Globus pallidus (tissue), 1 donor: ENCODE data around the gene PLAC9.

Experiments
- DNase-seq: peaks from one replicate; pipeline ENCODE4 v3.0.0-alpha.2; 2015; ENCODE audit warnings: low spot score

PLAC9 gene

GRCh38 chr10:80184291-80184690 lies 51.8 kb downstream of the PLAC9 start:
- DNase-seq, result no peak

DNA sequence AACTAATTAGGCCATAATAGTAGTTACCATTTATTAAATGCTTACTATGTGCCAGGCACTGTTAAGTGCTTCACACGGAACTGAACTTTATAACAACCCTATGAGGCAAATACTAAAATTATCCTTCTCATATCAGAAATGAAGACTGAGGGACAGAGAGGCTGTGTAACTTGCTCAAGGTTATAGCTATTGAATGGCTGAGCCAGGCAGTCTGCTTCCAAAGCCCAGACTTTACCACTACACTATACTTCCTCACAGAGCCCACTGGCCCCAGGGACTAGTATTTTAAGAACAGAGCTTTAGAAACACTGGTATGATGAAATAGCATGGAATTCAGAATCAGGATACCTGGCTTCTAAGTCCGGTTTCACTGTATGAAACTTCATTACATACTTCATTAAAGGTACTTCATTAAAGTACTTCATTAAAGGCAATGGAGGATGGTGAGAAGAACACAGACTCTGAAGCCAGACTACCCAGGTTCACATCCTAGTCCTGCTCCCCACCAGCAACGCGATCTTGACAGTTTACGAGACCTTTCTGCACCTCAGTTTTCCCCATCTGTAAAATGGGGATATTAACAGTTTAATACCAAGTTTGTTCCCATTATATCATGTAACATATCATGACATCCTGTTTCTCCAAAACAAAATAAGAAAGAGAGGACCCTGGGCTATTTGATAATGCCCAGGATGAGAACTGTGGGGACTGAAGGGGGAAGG lies 53.2 kb downstream of the PLAC9 start:
- DNase-seq, result no peak

GRCh38 chr10:80186364-80187012 lies 54.0 kb downstream of the PLAC9 start:
- no peak for DNase-seq

GRCh38 chr10:80187060-80187459 lies 54.5 kb downstream of the PLAC9 start:
- no peak for DNase-seq

DNA sequence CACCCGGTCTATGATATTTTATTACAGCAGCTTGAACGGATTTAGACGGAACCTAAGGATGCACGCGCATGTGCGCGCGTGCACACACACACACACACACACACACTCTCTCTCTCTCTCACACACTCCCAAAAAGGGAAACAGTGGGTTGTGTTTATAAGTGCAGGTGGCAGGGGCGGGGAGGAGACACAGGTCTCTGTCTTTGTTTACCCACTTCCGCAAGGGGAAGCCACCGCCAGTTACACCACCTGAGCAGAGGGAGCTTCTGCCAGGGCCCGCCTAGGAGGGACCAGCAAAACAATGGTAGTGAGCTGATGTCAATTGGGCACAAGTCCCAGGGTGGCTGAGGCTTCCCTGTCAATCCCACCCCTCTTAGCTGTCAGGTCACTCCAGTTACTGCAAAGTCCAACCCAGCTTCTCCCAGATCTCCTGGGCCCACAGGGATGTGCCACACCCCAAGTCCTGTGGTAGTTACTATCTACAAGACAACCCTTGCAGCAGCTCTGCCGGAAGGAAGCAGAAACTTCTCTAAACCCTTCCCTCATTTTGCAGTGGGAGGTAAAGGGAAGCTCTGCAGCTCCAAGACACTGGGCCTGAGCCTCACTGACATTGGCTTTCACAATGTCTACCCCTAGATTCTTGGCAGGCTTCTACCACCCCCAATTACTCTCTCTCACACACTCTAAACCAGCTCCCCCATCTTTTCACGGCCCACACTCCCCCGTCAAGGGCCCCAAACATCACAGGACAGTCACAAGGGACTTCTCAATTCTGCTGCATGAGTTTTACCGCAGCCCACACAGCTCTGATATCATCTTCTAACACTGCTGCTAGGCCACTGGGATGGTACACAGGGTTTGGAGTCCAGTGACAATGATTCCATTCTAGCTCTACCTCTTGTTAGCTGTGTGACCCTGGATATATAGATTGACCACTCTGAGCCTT lies 55.2 kb downstream of the PLAC9 start:
- no peak for DNase-seq

DNA sequence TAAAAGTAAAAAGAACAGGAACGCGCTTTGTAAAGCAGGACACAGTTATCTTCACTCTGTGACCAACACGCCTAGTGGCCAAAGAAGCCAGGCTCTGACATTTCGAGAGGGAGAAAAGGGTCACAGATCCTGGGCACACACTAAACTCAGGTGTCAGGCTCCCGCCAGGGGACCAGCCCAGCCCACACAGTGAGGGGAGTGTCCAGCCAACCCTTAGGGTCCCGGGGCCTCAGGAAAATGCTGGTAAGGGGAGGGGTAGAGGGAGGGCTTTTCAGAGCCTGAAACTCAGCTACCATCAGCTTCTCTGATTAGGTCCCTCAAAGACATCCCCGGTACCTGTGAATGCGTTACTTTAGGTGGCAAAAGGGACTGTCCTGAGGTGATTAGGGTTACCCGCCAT lies 56.2 kb downstream of the PLAC9 start:
- DNase-seq, result no peak

DNA sequence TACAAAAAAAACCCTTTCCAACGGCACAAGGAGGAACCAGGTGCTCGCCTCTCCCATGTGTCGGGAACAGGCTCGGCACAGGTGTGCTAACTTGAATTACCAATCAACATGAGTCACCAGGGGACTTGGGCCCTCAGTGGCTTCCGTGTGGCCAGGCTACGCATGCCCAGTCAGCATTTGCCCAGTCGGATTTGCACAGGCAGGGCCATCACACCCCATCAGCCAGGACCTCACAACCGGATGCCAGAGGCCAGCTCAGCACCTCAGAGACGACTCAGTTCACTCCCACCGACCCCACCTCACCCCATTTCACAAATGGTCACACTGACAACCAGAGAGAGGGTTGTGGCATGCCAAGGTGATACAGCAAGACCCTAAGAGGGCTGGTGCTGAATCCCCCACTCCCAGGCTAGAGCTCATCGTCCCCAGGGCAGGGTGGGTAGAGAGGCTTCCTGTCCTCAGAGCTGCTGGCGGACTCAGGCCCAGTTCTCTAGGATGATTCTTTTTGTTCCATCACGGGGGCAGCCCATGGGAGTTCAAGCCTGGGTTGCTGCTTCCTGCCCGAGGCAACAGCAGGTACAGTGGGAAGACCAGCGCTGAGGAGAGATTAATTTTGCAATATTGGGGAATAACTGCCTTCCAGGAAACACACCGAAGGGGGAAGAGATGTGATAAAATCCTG lies 59.2 kb downstream of the PLAC9 start:
- no peak for DNase-seq

- DNase-seq, result no peak
Observed at GRCh38 chr10:80192553-80192952, 60.0 kb downstream of the PLAC9 start.

DNA sequence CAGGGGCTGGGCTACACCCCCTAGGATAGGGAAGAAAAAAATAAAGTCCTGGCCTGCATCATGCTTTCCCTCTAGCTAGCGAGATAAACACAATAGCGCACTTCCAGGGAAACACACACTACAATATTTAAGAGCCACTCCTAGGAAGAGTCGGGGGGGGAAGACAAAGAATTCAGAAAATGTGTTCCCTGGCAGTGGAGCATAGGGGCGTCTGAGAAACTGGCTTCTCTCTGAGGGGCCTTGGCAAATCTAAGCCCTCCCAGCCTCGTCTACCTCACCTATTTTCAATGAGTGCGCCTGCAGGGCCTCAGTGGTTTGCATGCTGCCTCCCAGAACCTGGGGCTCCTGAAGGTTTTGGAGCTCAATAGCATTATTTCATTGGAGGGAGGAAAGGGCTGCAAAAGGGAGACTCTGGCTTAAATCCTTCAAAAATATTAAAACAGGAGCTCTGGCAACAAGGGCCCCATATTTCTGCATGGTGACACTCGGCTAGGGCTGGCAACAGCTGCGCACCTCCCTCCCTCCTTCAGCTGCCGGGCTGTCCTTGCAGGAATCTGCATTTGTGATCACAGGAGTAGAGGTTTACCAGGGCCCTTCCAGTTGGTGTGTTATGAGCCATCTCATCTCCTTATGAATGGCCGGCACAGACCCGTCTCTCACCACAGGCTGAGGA lies 62.0 kb downstream of the PLAC9 start:
- DNase-seq, result no peak
